ENCODE results near the gene PRKCD. TPM values are rescaled to one million over a fixed set of nuclear protein-coding genes. Genes with fewer than 3 reads are reported as not detected.
A peak's percentile ranks its signal among the peaks of the same experiment; 100 is the strongest.

Gene PRKCD
- total RNA-seq, 6 donors from 2014 or later = 57.7 to 116 (median 67.9) TPM

DNA sequence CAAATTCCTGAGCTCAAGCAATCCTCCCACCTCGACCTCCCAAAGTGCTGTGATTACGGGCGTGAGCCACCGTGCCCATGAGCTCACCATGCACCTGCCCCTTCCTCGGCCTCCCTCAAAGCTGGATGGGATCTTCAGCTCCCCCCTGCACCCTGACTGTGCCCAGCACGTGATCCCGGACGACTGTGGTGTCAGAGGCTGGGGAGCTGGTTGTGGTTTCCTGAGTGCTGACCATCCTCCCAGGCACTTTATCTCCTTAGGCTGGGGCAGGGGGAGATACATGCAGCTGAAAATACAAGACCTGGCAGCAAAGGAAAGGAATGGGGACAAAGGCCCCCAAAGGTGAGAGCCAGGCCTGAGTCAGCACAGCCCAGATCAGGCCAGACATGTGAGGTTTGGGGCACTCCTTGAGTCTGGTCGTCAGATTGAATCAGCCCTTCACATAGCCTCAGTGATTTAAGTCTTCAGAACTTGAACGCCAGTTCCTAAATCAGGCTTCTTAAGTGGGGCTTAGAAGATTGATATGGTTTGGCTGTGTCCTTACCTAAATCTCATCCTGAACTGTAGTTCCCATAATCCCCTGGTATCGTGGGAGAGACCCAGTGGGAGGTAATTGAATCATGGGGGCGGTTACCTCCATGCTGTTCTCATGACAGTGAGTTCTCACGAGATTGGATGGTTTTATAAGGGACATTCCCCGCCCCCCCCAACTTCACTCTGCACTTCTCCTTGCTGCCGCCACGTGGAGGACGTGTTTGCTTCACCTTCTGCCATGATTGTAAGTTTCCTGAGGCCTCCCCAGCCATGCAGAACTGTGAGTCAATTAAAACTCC is 35.8 kb downstream of the PRKCD start:
- H3K4me3 ChIP-seq = no peak overlapping the region
- TF ChIP-seq CTCF (IDR thresholded peaks at IDR 0.05) (no peak), EP300 (IDR thresholded peaks at IDR 0.05) (no peak), POLR2A (IDR thresholded peaks at IDR 0.05) (no peak), POLR2AphosphoS5 (IDR thresholded peaks at IDR 0.05) (no peak)
- ATAC-seq (ENCODE audit: low FRiP score in 2 of 2) = peak in 1 of 2 donors; percentile 19
- peak in 1 of 2 donors; percentile 42 for DNase-seq
- 57 to 58% methylated on average over 17 of the region's 17 CpGs for WGBS, 2 donors
- H3K9me3 ChIP-seq = no peaks in the 10 kb centered on the region
- H3K36me3 ChIP-seq = peaks cover 0 to 13% (median 9%) of the 10 kb centered on the region in 4 donors
- no peak overlapping the region for H3K27ac ChIP-seq
- H3K4me1 ChIP-seq = peaks cover 7 to 35% (median 18%) of the 10 kb centered on the region in 4 donors
- H3K27me3 ChIP-seq = no peaks in the 10 kb centered on the region

GRCh38 chr3:53198256-53198977 is 37.4 kb downstream of the PRKCD start:
- H3K27me3 ChIP-seq = no peaks in the 10 kb centered on the region
- H3K4me1 ChIP-seq = peaks cover 7 to 33% (median 18%) of the 10 kb centered on the region in 4 donors
- TF ChIP-seq CTCF (IDR thresholded peaks at IDR 0.05) = no peak
- peaks cover 0 to 3% (median 0%) of the 10 kb centered on the region in 4 donors for H3K36me3 ChIP-seq
- peak overlapping the region in 1 of 4 donors; percentile 28 for H3K27ac ChIP-seq
- ATAC-seq (ENCODE audit: low FRiP score in 2 of 2) = no peak
- no peak for DNase-seq
- H3K9me3 ChIP-seq = no peaks in the 10 kb centered on the region
- 55 to 62% methylated on average over 9 to 10 of the region's 10 CpGs for WGBS, 2 donors
- H3K4me3 ChIP-seq = no peak overlapping the region

DNA sequence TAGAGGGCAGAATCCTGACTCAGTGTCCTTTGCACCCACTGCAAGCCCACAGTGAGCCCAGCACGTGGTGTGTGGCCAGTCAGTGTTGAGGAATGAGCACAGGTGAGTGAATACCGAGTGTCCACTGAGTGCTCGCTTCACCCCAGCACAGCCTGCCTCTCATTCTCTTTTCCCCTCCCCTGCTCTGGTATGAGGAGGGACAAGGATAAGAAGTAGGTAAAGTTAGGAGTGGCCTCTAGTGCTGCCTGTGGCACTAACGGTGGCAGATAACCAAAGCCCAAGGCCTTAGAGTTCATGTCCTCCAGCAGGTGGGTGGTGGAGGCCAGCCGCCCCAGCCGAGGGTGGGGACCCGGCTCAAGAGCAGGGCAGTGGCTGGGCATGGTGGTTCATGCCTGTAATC is 38.0 kb downstream of the PRKCD start:
- peak; percentile 49 to 60 for DNase-seq
- Histone ChIP-seq H3K4me3 (no peak overlapping the region), H3K27me3 (no peaks in the 10 kb centered on the region), H3K36me3 (peaks cover 0 to 3% (median 0%) of the 10 kb centered on the region in 4 donors), H3K27ac (peak overlapping the region in 1 of 4 donors; percentile 28), H3K4me1 (peaks cover 7 to 27% (median 18%) of the 10 kb centered on the region in 4 donors), H3K9me3 (no peaks in the 10 kb centered on the region)
- ATAC-seq (ENCODE audit: low FRiP score in 2 of 2) = peak in 1 of 2 donors; percentile 66
- 58 to 84% methylated on average over 3 to 7 of the region's 7 CpGs for WGBS, 2 donors
- TF ChIP-seq POLR2AphosphoS5 (IDR thresholded peaks at IDR 0.05) (peak in 1 of 2 donors; percentile 24), EP300 (IDR thresholded peaks at IDR 0.05) (no peak)

GRCh38 chr3:53199834-53200233 is 38.8 kb downstream of the PRKCD start:
- no peak for DNase-seq
- 69 to 73% methylated on average over 3 of the region's 3 CpGs for WGBS, 2 donors

More at GRCh38 chr3:53199834-53200233, 38.8 kb downstream of the PRKCD start:
- Histone ChIP-seq H3K4me1 (peaks cover 6 to 19% (median 10%) of the 10 kb centered on the region in 4 donors), H3K9me3 (no peaks in the 10 kb centered on the region), H3K4me3 (no peak overlapping the region), H3K27ac (no peak overlapping the region), H3K27me3 (no peaks in the 10 kb centered on the region), H3K36me3 (no peaks in the 10 kb centered on the region)
- no peak for ATAC-seq (ENCODE audit: low FRiP score in 2 of 2)
- TF ChIP-seq POLR2A (IDR thresholded peaks at IDR 0.05) (no peak), POLR2AphosphoS5 (IDR thresholded peaks at IDR 0.05) (no peak), CTCF (IDR thresholded peaks at IDR 0.05) (no peak), EP300 (IDR thresholded peaks at IDR 0.05) (no peak)

Measured in upper lobe of left lung (tissue), 6 donors.